ENCODE measurements around the gene VWC2L.

The VWC2L gene

GRCh38 chr2:214537929-214538328 lies 127.1 kb downstream of the VWC2L start:
- no peak for DNase-seq (ENCODE audit: low read depth)

- no peak for DNase-seq (ENCODE audit: low read depth)
Observed at GRCh38 chr2:214542295-214542694, 131.4 kb downstream of the VWC2L start.

- peak; percentile 67 for DNase-seq (ENCODE audit: low read depth)
Observed at GRCh38 chr2:214542866-214543265, 132.0 kb downstream of the VWC2L start.

- DNase-seq (ENCODE audit: low read depth), result peak; percentile 67
Observed at GRCh38 chr2:214543386-214543955, 132.6 kb downstream of the VWC2L start.

- no peak for DNase-seq (ENCODE audit: low read depth)
Observed at GRCh38 chr2:214545898-214546542, 135.2 kb downstream of the VWC2L start.

GRCh38 chr2:214547931-214548330 lies 137.1 kb downstream of the VWC2L start:
- no peak for DNase-seq (ENCODE audit: low read depth)

GRCh38 chr2:214549946-214550345 lies 139.1 kb downstream of the VWC2L start:
- DNase-seq (ENCODE audit: low read depth), result no peak

GRCh38 chr2:214550786-214551185 lies 139.9 kb downstream of the VWC2L start:
- DNase-seq (ENCODE audit: low read depth), result no peak

GRCh38 chr2:214557884-214558283 lies 147.0 kb downstream of the VWC2L start:
- no peak for DNase-seq (ENCODE audit: low read depth)

- no peak for DNase-seq (ENCODE audit: low read depth)
Observed at GRCh38 chr2:214558341-214558740, 147.5 kb downstream of the VWC2L start.

GRCh38 chr2:214560176-214560575 lies 149.3 kb downstream of the VWC2L start:
- DNase-seq (ENCODE audit: low read depth), result no peak

- DNase-seq (ENCODE audit: low read depth), result no peak
Observed at GRCh38 chr2:214560618-214561190, 149.8 kb downstream of the VWC2L start.

GRCh38 chr2:214565246-214565645 lies 154.4 kb downstream of the VWC2L start:
- DNase-seq (ENCODE audit: low read depth), result no peak

- DNase-seq (ENCODE audit: low read depth), result no peak
Observed at GRCh38 chr2:214566457-214566856, 155.6 kb downstream of the VWC2L start.

- no peak for DNase-seq (ENCODE audit: low read depth)
Observed at GRCh38 chr2:214569419-214570035, 158.7 kb downstream of the VWC2L start.

- no peak for DNase-seq (ENCODE audit: low read depth)
Observed at GRCh38 chr2:214574084-214574781, 163.4 kb downstream of the VWC2L start.

GRCh38 chr2:214575030-214575429 lies 164.2 kb downstream of the VWC2L start:
- no peak for DNase-seq (ENCODE audit: low read depth)

- DNase-seq (ENCODE audit: low read depth), result no peak
Observed at GRCh38 chr2:214575465-214575864, 164.6 kb downstream of the VWC2L start.

- peak; percentile 23 for DNase-seq (ENCODE audit: low read depth)
Observed at GRCh38 chr2:214577769-214578168, 166.9 kb downstream of the VWC2L start.

- no peak for DNase-seq (ENCODE audit: low read depth)
Observed at GRCh38 chr2:214578442-214578841, 167.6 kb downstream of the VWC2L start.

- DNase-seq (ENCODE audit: low read depth), result no peak
Observed at GRCh38 chr2:214579035-214579434, 168.2 kb downstream of the VWC2L start.

- DNase-seq (ENCODE audit: low read depth), result no peak
Observed at GRCh38 chr2:214587442-214587841, 176.6 kb downstream of the VWC2L start.

- DNase-seq (ENCODE audit: low read depth), result no peak
Observed at GRCh38 chr2:214591366-214591765, 180.5 kb downstream of the VWC2L start.

Measured in iris pigment epithelial cell (primary cell).